HEK293 (cell line): Measurements from ENCODE around the gene INPP5D.

Experiments used
- ATF2 ChIP-seq: fragments of 450-650 bp; formaldehyde crosslinking; IDR thresholded peaks from 2 replicates; pipeline ENCODE4 v1.5.1; 2016; ENCODE audit warnings: missing biosample characterization, missing genetic modification characterization, low read depth
- CTCF ChIP-seq: fragments of 450-650 bp; formaldehyde crosslinking; IDR thresholded peaks from 2 replicates; pipeline ENCODE4 v1.5.1; 2016; ENCODE audit warnings: missing biosample characterization, missing genetic modification characterization
- KLF16 ChIP-seq: fragments of 450-650 bp; formaldehyde crosslinking; IDR thresholded peaks from 2 replicates; pipeline ENCODE4 v1.5.1; 2017; ENCODE audit warnings: missing biosample characterization, missing genetic modification characterization
- MEIS1 ChIP-seq: sonication (generic); formaldehyde crosslinking; IDR thresholded peaks from 2 replicates; pipeline ENCODE4 v1.8.1; 2022; ENCODE audit warnings: missing genetic modification reagents, mild to moderate bottlenecking, borderline replicate concordance
- MYNN ChIP-seq: fragments of 450-650 bp; formaldehyde crosslinking; IDR thresholded peaks from 2 replicates; pipeline ENCODE4 v1.5.1; 2016; ENCODE audit warnings: missing biosample characterization, missing genetic modification characterization, borderline replicate concordance
- SETDB1 ChIP-seq: IDR thresholded peaks from one replicate; pipeline ENCODE4 v1.6.1; 2017; ENCODE audit warnings: mild to moderate bottlenecking, low read length, moderate library complexity, mixed read lengths; ENCODE audit not compliant: insufficient read length
- ZNF133 ChIP-seq: fragments of 450-650 bp; formaldehyde crosslinking; IDR thresholded peaks from 2 replicates; pipeline ENCODE4 v1.5.1; 2016; ENCODE audit warnings: missing biosample characterization, missing genetic modification characterization
- ZNF140 ChIP-seq: fragments of 450-650 bp; formaldehyde crosslinking; IDR thresholded peaks from 2 replicates; pipeline ENCODE4 v1.5.1; 2016; ENCODE audit warnings: missing biosample characterization, missing genetic modification characterization
- ZNF157 ChIP-seq: fragments of 450-650 bp; formaldehyde crosslinking; IDR thresholded peaks from 2 replicates; pipeline ENCODE4 v1.5.1; 2016; ENCODE audit warnings: missing biosample characterization, missing genetic modification characterization
- ZNF423 ChIP-seq: fragments of 450-650 bp; formaldehyde crosslinking; IDR thresholded peaks from 2 replicates; pipeline ENCODE4 v1.5.1; 2016; ENCODE audit warnings: missing biosample characterization, missing genetic modification characterization
- ZNF549 ChIP-seq: fragments of 450-650 bp; IDR thresholded peaks from 2 replicates; pipeline ENCODE4 v1.5.1; 2018; ENCODE audit warnings: missing biosample characterization, missing genetic modification characterization, mild to moderate bottlenecking, inconsistent platforms, moderate library complexity
- ZNF571 ChIP-seq: fragments of 450-650 bp; formaldehyde crosslinking; IDR thresholded peaks from 2 replicates; pipeline ENCODE4 v1.5.0; 2017; ENCODE audit warnings: missing biosample characterization, missing genetic modification characterization
- TF ChIP-seq, protein P1 (sequence below): fragments of 450-650 bp; formaldehyde crosslinking; IDR thresholded peaks from 2 replicates; pipeline ENCODE4 v1.5.1; 2017; ENCODE audit warnings: missing biosample characterization, mild to moderate bottlenecking, missing genetic modification characterization, moderate library complexity

DNA sequence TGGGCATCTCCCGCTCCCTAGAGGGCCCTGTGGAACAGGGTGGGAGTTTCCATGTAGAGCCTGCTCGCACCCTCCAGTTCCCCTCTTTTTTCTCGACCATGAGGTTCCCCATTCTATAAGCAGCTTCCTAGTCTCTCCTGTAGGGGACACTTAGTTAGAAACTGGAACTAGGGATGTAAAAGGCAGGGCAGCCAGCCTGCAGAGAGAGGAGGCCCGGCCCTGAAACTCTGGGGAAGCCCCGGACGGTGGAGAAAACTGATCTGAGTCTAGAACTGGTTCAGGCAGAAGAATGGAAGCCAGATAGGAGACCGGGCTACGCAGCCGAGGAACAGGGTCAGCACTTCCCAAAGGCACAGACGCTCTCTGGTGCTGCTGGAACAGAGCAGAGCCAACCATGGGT lies 139.7 kb downstream of the INPP5D start:
- no peak for TF ChIP-seq ZNF423
- TF ChIP-seq ZNF133 (tag by site-specific recombination): no peak
- TF ChIP-seq ATF2 (tag by site-specific recombination): no peak
- TF ChIP-seq CTCF (tag by site-specific recombination): no peak
- TF ChIP-seq MYNN (tag by site-specific recombination): no peak
- TF ChIP-seq ZNF549 (tag by site-specific recombination): no peak
- no peak for TF ChIP-seq KLF16
- no peak for TF ChIP-seq ZNF571 (tag by site-specific recombination)
- no peak for TF ChIP-seq ZNF140
- TF ChIP-seq MEIS1 (CRISPR knock-in tag): no peak
- no peak for TF ChIP-seq ZNF157
- TF ChIP-seq SETDB1: no peak
- TF ChIP-seq, protein P1, sequence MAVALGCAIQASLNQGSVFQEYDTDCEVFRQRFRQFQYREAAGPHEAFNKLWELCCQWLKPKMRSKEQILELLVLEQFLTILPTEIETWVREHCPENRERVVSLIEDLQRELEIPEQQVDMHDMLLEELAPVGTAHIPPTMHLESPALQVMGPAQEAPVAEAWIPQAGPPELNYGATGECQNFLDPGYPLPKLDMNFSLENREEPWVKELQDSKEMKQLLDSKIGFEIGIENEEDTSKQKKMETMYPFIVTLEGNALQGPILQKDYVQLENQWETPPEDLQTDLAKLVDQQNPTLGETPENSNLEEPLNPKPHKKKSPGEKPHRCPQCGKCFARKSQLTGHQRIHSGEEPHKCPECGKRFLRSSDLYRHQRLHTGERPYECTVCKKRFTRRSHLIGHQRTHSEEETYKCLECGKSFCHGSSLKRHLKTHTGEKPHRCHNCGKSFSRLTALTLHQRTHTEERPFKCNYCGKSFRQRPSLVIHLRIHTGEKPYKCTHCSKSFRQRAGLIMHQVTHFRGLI (tag by site-specific recombination): no peak
